NCI-H1436 (cell line): ENCODE measurements around the gene BSDC1.
A peak's percentile ranks its signal among the peaks of the same experiment; 100 is the strongest.
"Not testable (repeated sequence)": the region's sequence is repeated elsewhere in the genome, so short reads cannot be mapped to it uniquely, and the experiment has no call there.

Source experiments
- DNase-seq: peaks from one replicate; lab custom pipeline; 2025; lab: John Stamatoyannopoulos, UW

Gene BSDC1

DNA sequence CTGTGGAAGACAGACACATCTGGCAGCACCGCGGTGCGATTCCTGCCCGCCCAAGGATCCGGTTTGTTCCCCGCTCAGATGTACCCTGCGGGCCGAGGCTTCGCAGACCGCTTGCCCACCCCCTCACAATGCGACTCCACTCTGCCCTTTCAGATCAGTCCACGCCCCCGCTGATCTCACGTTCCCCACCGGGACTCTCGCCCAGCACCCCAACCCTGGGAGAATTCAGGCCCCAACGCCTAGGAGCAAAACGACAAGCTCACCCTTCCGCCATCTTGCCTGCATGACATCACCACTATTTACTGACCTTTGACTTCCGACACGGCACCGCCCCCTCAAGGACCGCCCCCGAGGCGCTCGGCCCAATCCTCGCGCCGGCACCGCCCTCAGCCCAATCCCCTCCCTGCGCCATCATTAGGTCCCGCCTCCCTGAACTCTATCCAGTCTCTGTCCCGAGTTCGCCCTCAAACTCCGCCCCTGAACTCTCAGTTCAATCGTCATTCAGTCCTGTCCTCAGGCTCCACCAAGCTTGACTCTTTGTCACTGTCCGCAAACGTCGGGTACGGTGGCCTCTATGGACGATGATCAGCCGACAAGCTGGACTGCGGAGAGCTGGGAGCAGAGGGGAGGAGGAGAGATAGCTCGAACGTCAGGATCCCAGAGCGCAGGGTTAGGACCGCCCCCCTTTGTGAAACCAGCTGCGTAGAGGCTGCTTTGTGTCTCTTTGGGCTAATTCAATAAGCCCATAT is at the start of gene BSDC1:
Gene BSDC1 (minus strand): TSS at position 301 of the 749 bp plus-strand sequence. CDS start 27 bp downstream, at position 274.
- peak; percentile 96 for DNase-seq

DNA sequence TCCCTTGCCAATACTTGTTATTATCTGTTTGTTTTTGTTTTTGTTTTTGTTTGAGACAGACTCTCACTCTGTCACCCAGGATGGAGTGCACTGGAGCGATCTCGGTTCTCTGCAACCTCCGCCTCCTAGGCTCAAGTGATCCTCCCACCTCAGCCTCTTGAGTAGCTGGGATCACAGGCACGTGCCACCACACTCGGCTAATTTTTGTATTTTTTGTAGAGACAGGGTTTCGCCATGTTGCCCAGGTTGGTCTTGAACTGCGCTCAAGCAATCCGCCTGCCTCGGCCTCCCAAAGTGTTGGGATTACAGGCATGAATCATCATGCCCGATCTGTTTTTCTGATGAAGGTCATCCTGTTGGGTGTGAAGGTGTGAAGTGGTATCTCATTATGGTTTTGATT is 47.2 kb upstream of the BSDC1 start:
- not testable (repeated sequence) for DNase-seq

- not testable (repeated sequence) for DNase-seq
These were observed 44.5 kb upstream of the BSDC1 start for GRCh38 chr1:32438777-32439176.

DNA sequence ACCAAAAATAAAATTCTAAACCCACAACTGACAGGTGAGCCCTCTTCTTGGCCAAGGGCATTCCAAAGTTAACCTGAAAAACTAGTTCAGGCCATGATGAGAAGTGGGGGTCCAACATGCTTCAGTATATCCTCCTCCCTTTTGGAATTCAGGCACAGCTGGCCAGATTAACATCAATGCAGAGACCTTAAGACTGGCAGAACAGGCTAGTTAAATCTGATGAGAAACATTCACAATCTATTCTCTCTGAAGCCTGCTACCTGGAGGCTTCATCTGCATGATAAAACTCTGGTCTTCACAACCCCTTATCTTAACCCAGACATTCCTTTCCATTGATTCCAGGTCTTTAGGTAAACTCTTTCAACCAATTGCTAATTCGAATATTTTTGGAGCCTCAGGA is 43.9 kb upstream of the BSDC1 start:
- DNase-seq = no peak

GRCh38 chr1:32431736-32432400 is 37.6 kb upstream of the BSDC1 start:
- DNase-seq = no peak

- no peak for DNase-seq
These were observed 33.2 kb upstream of the BSDC1 start for GRCh38 chr1:32427264-32427963.

GRCh38 chr1:32426489-32427255 is 32.4 kb upstream of the BSDC1 start:
- DNase-seq = no peak

DNA sequence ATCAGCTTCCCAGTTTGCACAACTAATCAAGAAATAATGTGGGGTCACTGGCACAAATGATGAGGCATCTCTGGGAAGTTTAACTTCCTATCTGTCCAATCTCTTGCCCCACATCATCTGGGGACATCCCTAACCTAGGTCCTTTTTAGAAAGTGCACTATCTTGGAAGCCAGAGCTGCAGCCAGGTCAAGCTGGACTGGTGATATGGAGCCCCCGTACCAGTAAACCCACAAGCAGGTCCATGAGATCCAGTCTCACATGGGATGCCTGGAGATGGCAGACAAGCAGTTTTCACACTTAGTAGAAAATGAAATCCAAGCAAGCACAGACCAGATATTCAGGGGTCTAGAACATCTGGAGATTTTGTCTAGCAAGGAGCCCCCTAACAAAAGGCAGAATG is 27.5 kb upstream of the BSDC1 start:
- DNase-seq = no peak

DNA sequence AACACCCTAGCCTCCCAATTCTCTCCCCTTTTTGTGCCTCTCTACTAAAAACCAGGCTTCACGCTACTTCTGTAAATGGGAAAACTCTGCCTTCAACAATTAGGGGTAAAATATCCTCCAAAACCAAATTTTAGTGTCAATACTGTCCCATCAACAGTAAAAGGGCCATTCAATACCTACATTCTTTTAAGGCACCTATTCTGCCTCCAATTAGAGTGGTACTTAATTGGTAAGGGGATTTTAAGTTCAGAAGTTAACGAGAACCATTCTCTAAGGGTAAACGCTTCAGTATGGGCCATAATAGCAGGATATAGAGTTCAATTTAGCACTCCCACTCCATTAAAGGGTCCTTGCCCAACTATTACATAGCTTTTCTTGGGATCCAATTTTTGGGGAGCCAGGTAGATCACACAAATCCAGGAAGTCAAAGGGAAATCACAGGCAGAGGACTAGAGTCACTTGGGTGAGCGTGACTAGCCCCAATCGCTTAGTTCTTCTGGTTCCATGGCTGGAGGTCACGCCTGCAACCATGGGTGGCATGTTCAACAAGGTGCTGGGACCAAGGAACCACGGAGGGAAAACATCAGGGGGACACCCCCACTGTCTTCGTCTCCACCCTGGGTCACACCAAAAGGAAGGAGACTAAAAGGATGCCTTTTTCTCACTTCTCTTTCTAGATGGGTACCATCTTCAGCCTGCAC is 20.1 kb upstream of the BSDC1 start:
- no peak for DNase-seq

DNA sequence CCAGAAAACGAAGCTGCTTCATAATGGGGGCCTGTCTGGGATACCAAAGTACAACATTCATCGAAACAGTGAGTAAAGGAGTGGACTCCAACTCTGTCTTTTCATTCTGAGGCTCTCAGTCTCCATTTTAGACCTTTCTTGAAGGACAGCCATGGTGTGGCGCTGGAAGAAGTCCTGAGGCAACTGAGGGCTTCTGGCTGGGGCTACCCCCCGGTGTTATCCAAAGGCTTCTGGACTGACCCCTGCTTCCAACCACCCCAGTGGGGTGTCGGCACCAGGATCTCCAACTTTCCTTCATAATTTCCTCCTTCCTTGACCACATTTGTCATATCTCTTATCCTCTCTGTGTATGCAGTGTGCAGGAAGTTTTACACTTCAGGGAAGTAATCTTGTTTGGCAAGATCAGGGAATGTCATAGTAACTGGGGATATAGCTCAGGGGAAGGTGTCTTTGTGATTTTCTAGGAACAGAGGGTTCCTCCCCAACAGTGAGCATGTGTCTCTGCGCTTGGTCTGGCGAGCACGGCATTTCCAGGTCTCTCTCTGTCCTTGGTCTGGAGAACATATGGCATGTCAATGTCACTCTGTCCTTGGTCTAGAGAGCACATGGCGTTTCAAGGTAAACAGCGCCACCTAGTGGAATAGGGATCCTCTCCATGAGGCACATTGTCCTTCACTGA is 19.4 kb upstream of the BSDC1 start:
- peak; percentile 16 for DNase-seq

GRCh38 chr1:32411261-32411660 is 17.0 kb upstream of the BSDC1 start:
- no peak for DNase-seq

DNA sequence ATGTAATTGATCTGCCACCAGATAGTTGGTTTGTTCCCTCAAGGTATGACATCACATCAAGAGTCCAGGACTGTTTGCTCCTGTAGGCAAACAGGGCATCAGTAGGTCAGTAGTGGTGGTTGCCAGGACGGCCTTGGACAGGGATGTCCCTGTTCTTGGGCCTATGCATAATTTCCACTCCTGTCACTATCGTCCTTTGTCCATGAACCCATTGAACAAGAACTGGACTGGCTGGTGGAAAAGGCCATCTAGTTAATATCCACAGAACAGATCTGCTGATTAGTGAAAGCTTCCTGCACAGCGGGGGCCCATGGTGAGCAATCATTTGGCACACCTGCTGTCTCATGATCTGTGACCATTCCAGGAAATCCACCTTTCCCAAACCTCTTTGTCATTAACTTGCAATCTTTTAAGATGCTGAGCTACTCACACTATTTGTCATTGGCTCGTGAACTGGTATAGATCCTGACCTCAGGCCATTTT is 12.4 kb upstream of the BSDC1 start:
- DNase-seq = no peak

GRCh38 chr1:32405672-32406467 is 11.6 kb upstream of the BSDC1 start:
- DNase-seq = no peak

DNA sequence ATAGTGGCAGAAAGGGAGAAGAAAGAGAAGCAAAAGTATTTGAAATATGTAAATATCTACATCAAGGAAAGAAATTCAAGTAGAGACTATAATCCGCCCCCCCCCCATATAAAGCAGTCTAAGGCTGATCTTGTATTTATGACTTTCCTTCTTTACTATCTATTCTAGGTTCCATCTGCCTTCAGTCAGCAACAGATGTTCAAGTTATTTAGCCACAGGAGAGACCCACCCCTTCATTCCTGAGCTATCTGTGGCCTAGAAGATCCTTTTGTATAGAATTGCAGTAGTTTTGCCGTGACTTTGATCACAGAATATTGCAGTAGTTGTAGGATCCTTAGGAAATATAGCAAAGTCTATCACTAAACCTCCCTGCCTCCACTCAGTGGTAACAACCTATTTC is 10.7 kb upstream of the BSDC1 start:
- DNase-seq = no peak

DNA sequence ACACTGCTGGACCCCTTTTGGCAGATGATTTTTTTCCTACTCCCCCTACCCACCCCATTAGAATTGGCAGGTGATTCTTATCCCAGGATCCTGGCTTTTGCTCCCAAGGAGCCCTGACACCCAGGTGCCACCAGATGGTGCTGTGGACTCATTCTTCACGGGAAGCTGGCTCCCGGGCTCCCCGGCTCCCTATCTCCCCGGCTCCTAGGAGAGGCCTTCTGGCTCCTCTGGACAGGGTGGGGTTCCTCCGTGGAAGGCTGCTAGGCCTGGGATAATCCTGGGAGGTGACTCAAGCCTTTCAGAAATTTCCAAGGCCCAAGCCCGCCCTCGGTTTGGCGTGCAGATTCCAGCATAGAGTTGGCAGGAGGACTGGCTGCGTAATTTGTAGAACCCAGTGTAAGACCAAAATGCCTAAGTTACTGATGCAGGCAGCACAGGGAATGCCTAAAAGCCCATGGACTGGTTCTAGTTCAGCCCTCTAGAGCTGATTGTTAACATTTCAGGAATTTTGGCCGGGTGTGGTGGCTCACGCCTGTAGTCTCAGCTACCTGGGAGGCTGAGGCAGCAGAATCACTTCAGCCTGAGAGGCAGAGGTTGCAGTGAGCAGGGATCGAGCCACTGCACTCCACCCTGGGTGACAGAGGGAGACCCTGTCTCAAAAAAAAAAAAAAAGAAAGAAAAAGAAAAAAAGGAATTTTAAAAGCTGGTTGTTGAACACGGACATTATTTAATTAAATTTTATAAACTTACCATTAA is 6.8 kb upstream of the BSDC1 start:
- DNase-seq = peak; percentile 70

GRCh38 chr1:32399843-32400242 is 5.6 kb upstream of the BSDC1 start:
- no peak for DNase-seq

GRCh38 chr1:32398401-32398800 is 4.2 kb upstream of the BSDC1 start:
- no peak for DNase-seq

DNA sequence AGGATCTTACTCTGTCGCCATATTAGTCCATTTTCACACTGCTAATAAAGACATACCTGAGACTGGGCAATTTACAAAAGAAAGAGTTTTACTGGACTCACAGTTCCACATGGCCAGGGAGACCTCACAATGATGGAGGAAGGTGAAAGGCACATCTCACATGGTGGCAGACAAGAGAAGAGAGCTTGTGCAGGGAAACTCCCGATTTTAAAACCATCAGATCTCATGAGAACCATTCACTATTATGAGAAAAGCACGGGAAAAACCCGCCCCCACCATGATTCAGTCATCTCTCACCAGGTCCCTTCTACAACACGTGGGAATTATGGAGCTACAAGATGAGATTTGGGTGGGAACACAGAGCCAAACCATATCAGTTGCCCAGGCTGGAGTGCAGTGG is 2.3 kb upstream of the BSDC1 start:
- DNase-seq = not testable (repeated sequence)

DNA sequence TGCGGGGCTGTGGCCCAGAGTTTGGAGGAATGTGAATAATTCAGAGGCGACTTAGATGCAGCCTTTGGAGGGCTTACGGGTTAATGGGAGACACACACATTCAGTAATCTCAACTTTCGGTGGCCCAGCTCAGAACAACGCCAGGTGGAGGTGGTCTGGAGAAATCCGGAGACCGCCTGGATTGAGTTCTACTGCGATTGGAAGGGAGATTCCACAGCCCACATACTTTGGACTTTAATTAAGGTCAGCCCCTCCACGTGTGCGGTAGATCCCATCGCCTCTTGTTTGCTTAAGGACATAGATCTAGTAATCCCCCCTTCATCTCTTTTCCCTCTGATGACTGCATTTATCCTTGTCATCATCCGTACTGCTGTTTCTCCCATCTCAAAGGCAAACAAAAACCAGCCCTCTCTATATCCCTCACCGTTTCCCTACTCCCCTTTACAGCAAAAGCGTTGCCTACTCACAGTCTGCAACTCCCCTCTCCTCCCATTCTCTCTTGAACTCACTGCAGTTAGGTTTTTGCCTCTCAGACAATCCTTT is 720 bp upstream of the BSDC1 start:
- DNase-seq = peak; percentile 16
